PC-3 (cell line): Measurements from ENCODE around the gene CSRNP3. TPM values are rescaled to one million over a fixed set of nuclear protein-coding genes. Genes with fewer than 3 reads are reported as not detected.

ENCODE experiments used
- ATAC-seq: fragments of 200-7000 bp; cut with Tn5 transposase; 2 replicates; pipeline ENCODE4 v1.9.1; 2020; ENCODE audit warnings: mild to moderate bottlenecking, moderate library complexity
- BruUV-seq: library from RNA; stranded (reverse); fragments of 400-500 nt; replicated peaks from 2 replicates; lab custom pipeline; 2021; lab: Mats Ljungman, UMichigan
- CTCF ChIA-PET: fragments of 300-600 bp; sonication (Branson Sonifier 250); formaldehyde crosslinking; loops from one replicate; lab custom pipeline; 2022; ENCODE audit warnings: antibody characterized with exemption; lab: Charles Lee
- POLR2A ChIA-PET: fragments of 300-600 bp; sonication (Branson Sonifier 250); formaldehyde crosslinking; loops from one replicate; lab custom pipeline; 2022; ENCODE audit warnings: antibody characterized with exemption; ENCODE audit not compliant: unreplicated experiment; lab: Charles Lee
- DNase-seq: peaks from one replicate; pipeline ENCODE4 v3.0.0-alpha.2; 2015
- H2AFZ ChIP-seq: fragments of 300-600 bp; sonication (generic); 2 replicates; pipeline ENCODE4 v1.6.0; 2016; ENCODE audit warnings: antibody characterized with exemption, low read length
- H3F3A ChIP-seq: fragments of 300-600 bp; sonication (generic); one replicate; pipeline ENCODE4 v1.6.0; 2017; ENCODE audit warnings: antibody characterized with exemption, low read length, control low read depth, mild to moderate bottlenecking; ENCODE audit not compliant: unreplicated experiment
- H3K27ac ChIP-seq: fragments of 300-600 bp; sonication (generic); 2 replicates; pipeline ENCODE4 v1.5.1; 2016; ENCODE audit warnings: mild to moderate bottlenecking, low read length
- H3K27me3 ChIP-seq: fragments of 300-600 bp; sonication (generic); 2 replicates; pipeline ENCODE4 v1.6.1; 2016; ENCODE audit warnings: low read length, mixed read lengths
- H3K36me3 ChIP-seq: fragments of 300-600 bp; sonication (generic); 2 replicates; pipeline ENCODE4 v1.6.1; 2016; ENCODE audit warnings: low read depth, mixed run types, low read length, mixed read lengths
- H3K4me1 ChIP-seq: fragments of 300-600 bp; sonication (generic); 2 replicates; pipeline ENCODE4 v1.5.1; 2016; ENCODE audit warnings: low read length; ENCODE audit not compliant: insufficient read depth
- H3K4me2 ChIP-seq: fragments of 300-600 bp; sonication (generic); 2 replicates; pipeline ENCODE4 v1.6.0; 2016; ENCODE audit warnings: low read length
- H3K4me3 ChIP-seq: fragments of 300-600 bp; sonication (generic); 2 replicates; pipeline ENCODE4 v1.5.1; 2016; ENCODE audit warnings: mild to moderate bottlenecking, low read length, mixed read lengths
- H3K79me2 ChIP-seq: fragments of 300-600 bp; sonication (generic); 2 replicates; pipeline ENCODE4 v1.6.1; 2017; ENCODE audit warnings: low read length, mixed read lengths
- H3K9ac ChIP-seq: fragments of 300-600 bp; sonication (generic); 2 replicates; pipeline ENCODE4 v1.6.0; 2016; ENCODE audit warnings: mild to moderate bottlenecking, low read length
- H3K9me2 ChIP-seq: fragments of 300-600 bp; sonication (generic); replicated peaks from 2 replicates; pipeline ENCODE4 v1.6.1; 2016; ENCODE audit warnings: mixed run types, low read length, mixed read lengths
- H3K9me3 ChIP-seq: fragments of 300-600 bp; sonication (generic); 2 replicates; pipeline ENCODE4 v1.6.1; 2016; ENCODE audit warnings: low read length, mixed read lengths
- H4K20me1 ChIP-seq: fragments of 300-600 bp; sonication (generic); 2 replicates; pipeline ENCODE4 v1.6.1; 2016; ENCODE audit warnings: low read length, mixed read lengths
- EZH2 ChIP-seq: fragments of 300-600 bp; sonication (generic); IDR thresholded peaks from one replicate; pipeline ENCODE4 v1.6.1; 2017; ENCODE audit warnings: antibody characterized with exemption, mild to moderate bottlenecking, low read length; ENCODE audit not compliant: unreplicated experiment
- EZH2phosphoT487 ChIP-seq: fragments of 300-600 bp; sonication (generic); IDR thresholded peaks from 2 replicates; pipeline ENCODE4 v1.6.1; 2018; ENCODE audit warnings: mild to moderate bottlenecking, antibody characterized with exemption, low read length, borderline replicate concordance
- intact Hi-C: fragments of 100-400 bp; cut with micrococcal nuclease; formaldehyde crosslinking; loops from 2 replicates; pipeline ENCODE4 v1.9.0; 2023
- total RNA-seq: library from RNA; depleted of rRNA; stranded (reverse); fragments of >200 nt; gene quantifications from 2 replicates; pipeline ENCODE4 v1.2.3, GENCODE V29; 2014
- TF ChIP-seq, protein P1 (sequence below): fragments of 300-600 bp; sonication (generic); conservative IDR thresholded peaks from 2 replicates; pipeline ENCODE4 v1.5.1; 2017; ENCODE audit warnings: antibody characterized with exemption, low read depth, mild to moderate bottlenecking, low read length

CSRNP3 gene
- total RNA-seq, 1 experiment from 2014 or later: 2.2 TPM

DNA sequence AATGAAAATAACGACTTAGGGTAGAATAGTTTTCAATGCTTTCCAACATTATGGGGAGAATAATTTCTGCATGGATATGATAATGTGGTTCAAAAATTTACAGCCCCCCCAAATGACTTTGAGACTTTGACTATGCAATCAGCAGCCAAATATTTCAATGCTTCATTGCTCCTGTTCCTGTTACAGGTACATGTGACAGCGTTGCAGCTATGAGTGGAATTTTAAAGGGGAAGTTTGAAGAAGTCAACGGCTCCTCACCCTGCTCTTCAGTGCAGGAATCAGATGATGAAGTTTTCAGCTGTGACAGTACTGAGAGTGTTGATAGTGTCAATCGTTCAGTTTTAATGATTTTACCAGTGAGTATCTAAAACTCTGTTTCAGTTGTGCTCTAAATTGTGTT is 25.1 kb downstream of the CSRNP3 start:
- ATAC-seq: no peak
- Histone ChIP-seq H3K79me2 (no peaks in the 10 kb centered on the region), H3K36me3 (no peaks in the 10 kb centered on the region), H3K4me3 (no peak overlapping the region), H3K9me2 (no peaks in the 10 kb centered on the region), H3K9ac (no peak overlapping the region), H3K27ac (no peak overlapping the region), H3K4me2 (no peak overlapping the region), H3K27me3 (no peaks in the 10 kb centered on the region), H3F3A (no peaks in the 10 kb centered on the region), H4K20me1 (no peaks in the 10 kb centered on the region), H3K9me3 (no peaks in the 10 kb centered on the region), H3K4me1 (no peaks in the 10 kb centered on the region), H2AFZ (no peak overlapping the region)
- TF ChIP-seq, protein P1, sequence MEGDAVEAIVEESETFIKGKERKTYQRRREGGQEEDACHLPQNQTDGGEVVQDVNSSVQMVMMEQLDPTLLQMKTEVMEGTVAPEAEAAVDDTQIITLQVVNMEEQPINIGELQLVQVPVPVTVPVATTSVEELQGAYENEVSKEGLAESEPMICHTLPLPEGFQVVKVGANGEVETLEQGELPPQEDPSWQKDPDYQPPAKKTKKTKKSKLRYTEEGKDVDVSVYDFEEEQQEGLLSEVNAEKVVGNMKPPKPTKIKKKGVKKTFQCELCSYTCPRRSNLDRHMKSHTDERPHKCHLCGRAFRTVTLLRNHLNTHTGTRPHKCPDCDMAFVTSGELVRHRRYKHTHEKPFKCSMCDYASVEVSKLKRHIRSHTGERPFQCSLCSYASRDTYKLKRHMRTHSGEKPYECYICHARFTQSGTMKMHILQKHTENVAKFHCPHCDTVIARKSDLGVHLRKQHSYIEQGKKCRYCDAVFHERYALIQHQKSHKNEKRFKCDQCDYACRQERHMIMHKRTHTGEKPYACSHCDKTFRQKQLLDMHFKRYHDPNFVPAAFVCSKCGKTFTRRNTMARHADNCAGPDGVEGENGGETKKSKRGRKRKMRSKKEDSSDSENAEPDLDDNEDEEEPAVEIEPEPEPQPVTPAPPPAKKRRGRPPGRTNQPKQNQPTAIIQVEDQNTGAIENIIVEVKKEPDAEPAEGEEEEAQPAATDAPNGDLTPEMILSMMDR: no peak
- TF ChIP-seq EZH2phosphoT487: no peak
- TF ChIP-seq EZH2: no peak
- ChIA-PET POLR2A (no interaction called here), CTCF (no interaction called here)
- no TSS peak for BruUV-seq
- no peak for DNase-seq
- intact Hi-C loops: no loop called here

DNA sequence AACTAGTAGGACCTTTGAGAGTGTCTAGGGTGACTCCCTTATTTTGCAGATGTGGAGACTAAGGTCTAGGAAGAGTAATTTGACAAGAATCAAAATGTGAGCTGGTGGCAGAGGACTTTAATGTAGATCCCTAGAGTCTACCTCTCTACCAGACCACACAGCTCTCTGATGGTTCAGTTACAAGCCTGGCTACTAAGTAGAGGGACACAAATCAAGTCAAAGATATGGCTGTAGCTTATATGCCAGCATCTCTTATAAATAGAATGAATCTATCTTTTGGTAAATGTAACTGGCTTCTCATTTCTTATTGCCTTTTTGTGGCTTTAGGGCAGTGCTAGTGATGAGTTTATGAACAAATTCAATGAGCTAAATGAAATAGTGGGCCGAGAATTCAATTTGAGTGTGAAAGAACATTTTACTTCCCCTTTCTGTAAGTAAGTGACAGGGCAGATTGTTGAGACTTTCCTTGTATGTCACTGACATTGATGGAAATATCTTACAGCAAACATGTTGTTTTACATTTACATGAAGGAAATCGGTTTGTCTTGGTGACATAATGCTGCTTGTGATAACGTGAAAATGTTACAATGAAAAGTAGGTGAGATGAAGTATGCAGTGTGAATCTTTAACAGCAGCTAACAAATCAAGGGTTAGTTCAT is 28.3 kb downstream of the CSRNP3 start:
- no peak overlapping the region for H3K4me2 ChIP-seq
- ChIA-PET CTCF (no interaction called here), POLR2A (no interaction called here)
- no peaks in the 10 kb centered on the region for H3K27me3 ChIP-seq
- no peak overlapping the region for H3K4me3 ChIP-seq
- H4K20me1 ChIP-seq: no peaks in the 10 kb centered on the region
- BruUV-seq: no TSS peak
- DNase-seq (no peak), ATAC-seq (no peak)
- H3K4me1 ChIP-seq: no peaks in the 10 kb centered on the region
- H3K27ac ChIP-seq: no peak overlapping the region
- H3F3A ChIP-seq: no peaks in the 10 kb centered on the region
- H3K9me3 ChIP-seq: no peaks in the 10 kb centered on the region
- H3K9me2 ChIP-seq: no peaks in the 10 kb centered on the region
- H3K9ac ChIP-seq: no peak overlapping the region
- no peaks in the 10 kb centered on the region for H3K36me3 ChIP-seq
- TF ChIP-seq EZH2phosphoT487 (no peak), EZH2 (no peak)
- TF ChIP-seq, protein P1: no peak
- no peak overlapping the region for H2AFZ ChIP-seq
- H3K79me2 ChIP-seq: no peaks in the 10 kb centered on the region
- intact Hi-C loops: no loop called here

DNA sequence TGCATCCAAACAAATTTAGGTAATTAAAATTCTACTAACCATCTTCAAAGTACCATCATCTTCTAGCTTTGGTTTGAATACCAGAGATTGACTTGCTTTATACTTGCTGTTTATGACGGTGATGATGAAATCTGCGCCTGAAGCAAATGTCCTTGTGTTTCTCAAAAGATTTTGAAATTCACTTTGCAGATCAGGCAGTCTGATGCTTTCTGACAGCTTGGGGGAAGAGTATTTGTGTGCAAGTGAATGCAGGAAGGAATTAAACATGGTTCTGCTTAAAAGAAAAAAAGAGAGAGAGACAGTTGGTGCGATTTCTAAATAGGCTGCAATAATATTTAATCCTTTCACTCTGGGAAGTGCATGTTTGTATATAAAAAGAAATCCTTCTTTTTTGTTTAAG is 29.6 kb downstream of the CSRNP3 start:
- Histone ChIP-seq H3K27ac (no peak overlapping the region), H2AFZ (no peak overlapping the region), H3K9me2 (no peaks in the 10 kb centered on the region), H3K27me3 (no peaks in the 10 kb centered on the region), H3K9ac (no peak overlapping the region), H3F3A (no peaks in the 10 kb centered on the region), H3K4me3 (no peak overlapping the region), H3K36me3 (no peaks in the 10 kb centered on the region), H3K9me3 (no peaks in the 10 kb centered on the region), H4K20me1 (no peaks in the 10 kb centered on the region), H3K4me2 (no peak overlapping the region), H3K79me2 (no peaks in the 10 kb centered on the region), H3K4me1 (no peaks in the 10 kb centered on the region)
- DNase-seq (no peak), ATAC-seq (no peak)
- ChIA-PET POLR2A (no interaction called here), CTCF (no interaction called here)
- BruUV-seq: no TSS peak
- intact Hi-C loops: no loop called here
- TF ChIP-seq EZH2 (no peak), EZH2phosphoT487 (no peak)
- TF ChIP-seq, protein P1: no peak
